Progenitor cell of endocrine pancreas (in vitro differentiated cells): Measurements from ENCODE around the gene UBAC2. TPM values are rescaled to one million over a fixed set of nuclear protein-coding genes. Genes with fewer than 3 reads are reported as not detected.
A peak's percentile ranks its signal among the peaks of the same experiment; 100 is the strongest.

ENCODE experiments used
- DNase-seq: peaks from one replicate; pipeline ENCODE4 v3.0.0; 2021; ENCODE audit warnings: low spot score; ENCODE audit not compliant: unreplicated experiment
- H3K27ac Mint-ChIP-seq: 2 replicates; pipeline ENCODE4 v1.8.0; 2021; ENCODE audit warnings: mild to moderate bottlenecking, moderate library complexity, mixed read lengths
- H3K27me3 Mint-ChIP-seq: 2 replicates; pipeline ENCODE4 v1.8.0; 2021; ENCODE audit warnings: mixed read lengths
- H3K36me3 Mint-ChIP-seq: 2 replicates; pipeline ENCODE4 v1.8.0; 2022; ENCODE audit warnings: mixed read lengths; ENCODE audit not compliant: insufficient read depth
- H3K4me1 Mint-ChIP-seq: 2 replicates; pipeline ENCODE4 v1.8.0; 2021; ENCODE audit warnings: low read depth, mixed read lengths
- H3K4me3 Mint-ChIP-seq: 2 replicates; pipeline ENCODE4 v1.8.0; 2021; ENCODE audit warnings: low read depth, mild to moderate bottlenecking, moderate library complexity, mixed read lengths
- H3K9me3 Mint-ChIP-seq: 2 replicates; pipeline ENCODE4 v1.8.0; 2021; ENCODE audit warnings: low read depth, mixed read lengths
- CTCF ChIP-seq: fragments of 200-600 bp; sonication (generic); IDR thresholded peaks from one replicate; pipeline ENCODE4 v1.5.0; 2021; ENCODE audit warnings: antibody characterized with exemption, mild to moderate bottlenecking; ENCODE audit not compliant: unreplicated experiment
- total RNA-seq: library from RNA; stranded (reverse); gene quantifications from 2 replicates; pipeline ENCODE4 v1.2.1, GENCODE V29; 2021

Gene UBAC2
- total RNA-seq, 1 donor from 2014 or later = 60.6 TPM

GRCh38 chr13:99266827-99267226, 66.2 kb downstream of the UBAC2 start:
- DNase-seq = no peak
- no peak overlapping the region for H3K27ac Mint-ChIP-seq
- H3K9me3 Mint-ChIP-seq = no peaks in the 10 kb centered on the region
- H3K36me3 Mint-ChIP-seq = peaks cover 1% of the 10 kb centered on the region
- no peak overlapping the region for H3K4me3 Mint-ChIP-seq
- no peak for TF ChIP-seq CTCF
- H3K4me1 Mint-ChIP-seq = no peaks in the 10 kb centered on the region
- H3K27me3 Mint-ChIP-seq = no peaks in the 10 kb centered on the region

GRCh38 chr13:99267927-99268326, 67.3 kb downstream of the UBAC2 start:
- TF ChIP-seq CTCF = no peak
- peaks cover 4% of the 10 kb centered on the region for H3K9me3 Mint-ChIP-seq
- H3K4me1 Mint-ChIP-seq = no peaks in the 10 kb centered on the region
- H3K4me3 Mint-ChIP-seq = no peak overlapping the region
- H3K36me3 Mint-ChIP-seq = peaks cover 5% of the 10 kb centered on the region
- no peak for DNase-seq
- no peaks in the 10 kb centered on the region for H3K27me3 Mint-ChIP-seq
- no peak overlapping the region for H3K27ac Mint-ChIP-seq

GRCh38 chr13:99268822-99269221, 68.2 kb downstream of the UBAC2 start:
- DNase-seq = no peak
- Mint-ChIP-seq H3K36me3 (peaks cover 6% of the 10 kb centered on the region), H3K27me3 (no peaks in the 10 kb centered on the region), H3K4me3 (no peak overlapping the region), H3K4me1 (no peaks in the 10 kb centered on the region), H3K27ac (no peak overlapping the region), H3K9me3 (peaks cover 4% of the 10 kb centered on the region)
- TF ChIP-seq CTCF = no peak

- Mint-ChIP-seq H3K4me3 (no peak overlapping the region), H3K9me3 (peaks cover 4% of the 10 kb centered on the region), H3K4me1 (no peaks in the 10 kb centered on the region), H3K27ac (no peak overlapping the region), H3K36me3 (peaks cover 6% of the 10 kb centered on the region), H3K27me3 (no peaks in the 10 kb centered on the region)
- DNase-seq = no peak
- TF ChIP-seq CTCF = peak; percentile 60
Observed at GRCh38 chr13:99269627-99270241, 69.1 kb downstream of the UBAC2 start.

- H3K9me3 Mint-ChIP-seq = peaks cover 4% of the 10 kb centered on the region
- H3K4me1 Mint-ChIP-seq = no peaks in the 10 kb centered on the region
- TF ChIP-seq CTCF = no peak
- H3K27ac Mint-ChIP-seq = no peak overlapping the region
- no peak overlapping the region for H3K4me3 Mint-ChIP-seq
- no peak for DNase-seq
- no peaks in the 10 kb centered on the region for H3K27me3 Mint-ChIP-seq
- peaks cover 8% of the 10 kb centered on the region for H3K36me3 Mint-ChIP-seq
Observed at GRCh38 chr13:99270518-99270917, 69.9 kb downstream of the UBAC2 start.
